GM15510 (cell line): ENCODE results near the gene TUBB1.

Experiments
- POLR2A ChIP-seq: IDR thresholded peaks from 3 replicates; pipeline ENCODE4 v1.6.1; 2011; ENCODE audit warnings: borderline replicate concordance; ENCODE audit not compliant: insufficient read length; ENCODE audit errors: extremely low read depth

The TUBB1 gene

GRCh38 chr20:59055302-59055701 is 36.1 kb downstream of the TUBB1 start:
- no peak for TF ChIP-seq POLR2A

- TF ChIP-seq POLR2A, result no peak
These were observed 42.9 kb downstream of the TUBB1 start for GRCh38 chr20:59062081-59062480.

GRCh38 chr20:59063358-59064213 is 44.4 kb downstream of the TUBB1 start:
- TF ChIP-seq POLR2A, result no peak

- no peak for TF ChIP-seq POLR2A
These were observed 45.0 kb downstream of the TUBB1 start for GRCh38 chr20:59064214-59064722.

- TF ChIP-seq POLR2A, result no peak
These were observed 49.3 kb downstream of the TUBB1 start for GRCh38 chr20:59068534-59068933.

GRCh38 chr20:59069026-59069425 is 49.8 kb downstream of the TUBB1 start:
- no peak for TF ChIP-seq POLR2A

- no peak for TF ChIP-seq POLR2A
These were observed 52.0 kb downstream of the TUBB1 start for GRCh38 chr20:59071216-59071615.

GRCh38 chr20:59073582-59073981 is 54.4 kb downstream of the TUBB1 start:
- no peak for TF ChIP-seq POLR2A

GRCh38 chr20:59074456-59074855 is 55.2 kb downstream of the TUBB1 start:
- TF ChIP-seq POLR2A, result no peak

- TF ChIP-seq POLR2A, result no peak
These were observed 56.8 kb downstream of the TUBB1 start for GRCh38 chr20:59075934-59076508.
